Activated CD4-positive, alpha-beta T cell treated with anti-CD3 and anti-CD28 coated beads for 48 hours (primary cell): ENCODE measurements around the gene TBC1D2B.
"Not testable (repeated sequence)": the region's sequence is repeated elsewhere in the genome, so short reads cannot be mapped to it uniquely, and the experiment has no call there.

Source experiments
- DNase-seq: peaks from one replicate; pipeline ENCODE4 v3.0.0-alpha.2; 2020

The TBC1D2B gene

GRCh38 chr15:77971875-77972274 is 105.6 kb downstream of the TBC1D2B start:
- DNase-seq = not testable (repeated sequence)

- not testable (repeated sequence) for DNase-seq
These were observed 106.6 kb downstream of the TBC1D2B start for GRCh38 chr15:77970813-77971360.

GRCh38 chr15:77969055-77969454 is 108.5 kb downstream of the TBC1D2B start:
- DNase-seq = no peak

- no peak for DNase-seq
These were observed 109.7 kb downstream of the TBC1D2B start for GRCh38 chr15:77967798-77968197.

- not testable (repeated sequence) for DNase-seq
These were observed 110.3 kb downstream of the TBC1D2B start for GRCh38 chr15:77967235-77967615.

- peak; percentile 54 for DNase-seq
These were observed 110.8 kb downstream of the TBC1D2B start for GRCh38 chr15:77966540-77967234.

- DNase-seq = no peak
These were observed 113.3 kb downstream of the TBC1D2B start for GRCh38 chr15:77964193-77964592.

GRCh38 chr15:77959432-77959879 is 118.1 kb downstream of the TBC1D2B start:
- peak; percentile 84 for DNase-seq

GRCh38 chr15:77958716-77959431 is 118.6 kb downstream of the TBC1D2B start:
- not testable (repeated sequence) for DNase-seq

GRCh38 chr15:77958021-77958420 is 119.5 kb downstream of the TBC1D2B start:
- DNase-seq = not testable (repeated sequence)

GRCh38 chr15:77953926-77954325 is 123.6 kb downstream of the TBC1D2B start:
- DNase-seq = peak; percentile 48

GRCh38 chr15:77952928-77953446 is 124.5 kb downstream of the TBC1D2B start:
- DNase-seq = peak; percentile 25

GRCh38 chr15:77951105-77951786 is 126.3 kb downstream of the TBC1D2B start:
- not testable (repeated sequence) for DNase-seq

GRCh38 chr15:77950470-77950869 is 127.0 kb downstream of the TBC1D2B start:
- DNase-seq = not testable (repeated sequence)

- no peak for DNase-seq
These were observed 131.9 kb downstream of the TBC1D2B start for GRCh38 chr15:77945566-77945965.
